ENCODE data around the gene HOXA9. TPM values are rescaled to one million over a fixed set of nuclear protein-coding genes. Genes with fewer than 3 reads are reported as not detected.

HOXA9 gene
- total and polyA plus RNA-seq, 10 of the 15 experiments (the other 5 are each of a cell fraction or from before 2014, with no cell fraction given): not detected

GRCh38 chr7:27123007-27123476, 42.3 kb downstream of the HOXA9 start (continued):
- no peak for TF ChIP-seq CEBPZ (IDR thresholded peaks at IDR 0.05; ENCODE audit: low read depth, low read length)
- no peak for TF ChIP-seq SUZ12 (IDR thresholded peaks at IDR 0.05; ENCODE audit: unreplicated experiment)

- Histone ChIP-seq H3K4me1 (ENCODE audit: control insufficient read depth, insufficient read depth, low read length) (no peaks in the 10 kb centered on the region), H3K4me3 (no peak overlapping the region), H3K4me2 (ENCODE audit: control insufficient read depth, insufficient read depth) (no peak overlapping the region), H3K36me3 (ENCODE audit: control insufficient read depth in 2 of 2, insufficient read depth in 2 of 2, low read length in 1 of 2) (no peaks in the 10 kb centered on the region), H2AFZ (ENCODE audit: control insufficient read depth, low read depth, low read length) (no peak overlapping the region), H4K20me1 (ENCODE audit: control insufficient read depth, insufficient read depth) (no peaks in the 10 kb centered on the region), H3K9me3 (replicated peaks; ENCODE audit: control insufficient read depth, insufficient read depth, low read length) (no peaks in the 10 kb centered on the region), H3K9ac (ENCODE audit: control insufficient read depth, insufficient read depth, low read length) (no peak overlapping the region), H3K27me3 (replicated peaks in 1 of 2; ENCODE audit: control insufficient read depth in 2 of 2, insufficient read depth in 2 of 2, low read length in 1 of 2) (no peaks in the 10 kb centered on the region; a peak in 2 of 4 replicates), H3K27ac (ENCODE audit: control insufficient read depth, insufficient read depth) (no peak overlapping the region), H3K79me2 (ENCODE audit: control insufficient read depth, insufficient read depth, low read length) (no peaks in the 10 kb centered on the region)
- FAIRE-seq (no peak), ATAC-seq (no peak), DNase-seq (ENCODE audit: low read depth, low spot score) (no peak)
- ChIA-PET RAD21 (ENCODE audit: unreplicated experiment) (no interaction called here), POLR2A (no interaction called here), SMC1A (ENCODE audit: uncharacterized antibody, unreplicated experiment) (interaction anchor here (1.1 kb wide), 1 partner anchor 9 kb away, joined by 3 read pairs; no protein-coding TSS in a partner anchor), CTCF (no interaction called here)
- intact Hi-C loops (cut with micrococcal nuclease; ENCODE audit: unreplicated experiment): no loop called here
- no TSS peak for BruUV-seq (replicated peaks)
- in situ Hi-C loops (cut with MboI): no loop called here
- 74% methylated on average over 41 of the region's 42 CpGs for WGBS (ENCODE audit: insufficient coverage, insufficient replicate concordance, low lambda C conversion rate, missing lambda C conversion rate)
- TF ChIP-seq SP1 (IDR thresholded peaks at IDR 0.05; ENCODE audit: low read depth, low read length): no peak
- TF ChIP-seq CEBPZ (IDR thresholded peaks at IDR 0.05; ENCODE audit: low read depth, low read length): no peak
- TF ChIP-seq KDM1A (IDR thresholded peaks at IDR 0.05; ENCODE audit: borderline replicate concordance): no peak
- TF ChIP-seq JUNB (IDR thresholded peaks at IDR 0.05): no peak
- TF ChIP-seq MTA2 (IDR thresholded peaks at IDR 0.05; ENCODE audit: low read depth): no peak
- no peak for TF ChIP-seq RUNX3 (IDR thresholded peaks at IDR 0.05; ENCODE audit: low read length)
- TF ChIP-seq NBN (IDR thresholded peaks at IDR 0.05): no peak
- no peak for TF ChIP-seq GABPA (IDR thresholded peaks at IDR 0.05; ENCODE audit: low read depth)
- TF ChIP-seq JUND (IDR thresholded peaks at IDR 0.05; ENCODE audit: low read depth, low read length): no peak
- TF ChIP-seq NFYA (IDR thresholded peaks at IDR 0.05; ENCODE audit: borderline replicate concordance, low read depth, low read length): no peak
- TF ChIP-seq ATF3 (IDR thresholded peaks at IDR 0.05; ENCODE audit: borderline replicate concordance, extremely low read depth, low read depth, low read length): no peak
- TF ChIP-seq TAF1 (IDR thresholded peaks at IDR 0.05; ENCODE audit: borderline replicate concordance, low read depth, low read length): no peak
- no peak for TF ChIP-seq POLR2AphosphoS5 (IDR thresholded peaks at IDR 0.05; ENCODE audit: low read length)
- no peak for TF ChIP-seq IKZF1 (conservative IDR thresholded peaks at IDR 0.05)
Observed at GRCh38 chr7:27122077-27122910, 43.0 kb downstream of the HOXA9 start.

Measured in GM12878 (cell line).